CD4-positive, alpha-beta T cell (primary cell): ENCODE data around the gene MYOM3. TPM values are rescaled to one million over a fixed set of nuclear protein-coding genes. Genes with fewer than 3 reads are reported as not detected.

Experiments used
- ATAC-seq: fragments of 200-7000 bp; cut with Tn5 transposase; one replicate; pipeline ENCODE4 v1.10.0; 2022; ENCODE audit warnings: mild to moderate bottlenecking; ENCODE audit not compliant: poor library complexity
- CTCF ChIA-PET: fragments of 350-600 bp; sonication (Branson Sonifier 250); formaldehyde crosslinking; loops from one replicate; lab custom pipeline; 2021; ENCODE audit warnings: antibody characterized with exemption, inconsistent platforms; lab: Charles Lee
- POLR2A ChIA-PET: fragments of 350-600 bp; sonication (Branson Sonifier 250); formaldehyde crosslinking; loops from one replicate; lab custom pipeline; 2021; ENCODE audit warnings: antibody characterized with exemption, inconsistent platforms; lab: Charles Lee
- DNase-seq, 14 experiments: peaks; one replicate each; pipeline ENCODE4 v3.0.0-alpha.2; 2013 to 2020; ENCODE audit warnings: mixed read lengths in 2 of 14
- H3K27ac ChIP-seq, 2 donors: one replicate each; pipeline versions ENCODE4 v1.5.1 to v1.7.0; 2013; ENCODE audit warnings: low read length in 2 of 2, low read depth in 1 of 2, mild to moderate bottlenecking in 1 of 2
- H3K27me3 ChIP-seq, 2 experiments: 1 replicate in 1 of 2; 2 replicates in 1 of 2; pipeline versions ENCODE4 v1.6.1 to v1.7.0; 2013; ENCODE audit warnings: low read length in 2 of 2, control low read depth in 1 of 2, mild to moderate bottlenecking in 1 of 2, moderate library complexity in 1 of 2; ENCODE audit not compliant: insufficient read depth in 2 of 2, control insufficient read depth in 1 of 2
- H3K36me3 ChIP-seq: one replicate; pipeline ENCODE4 v1.6.1; 2013; ENCODE audit warnings: low read length, control low read depth; ENCODE audit not compliant: insufficient read depth
- H3K4me1 ChIP-seq: one replicate; pipeline ENCODE4 v1.6.1; 2013; ENCODE audit warnings: low read length, control low read depth; ENCODE audit not compliant: insufficient read depth
- H3K4me3 ChIP-seq: one replicate; pipeline ENCODE4 v1.5.1; 2013; ENCODE audit warnings: mild to moderate bottlenecking, low read length, moderate library complexity
- H3K9me3 ChIP-seq, 2 experiments: 1 replicate in 1 of 2; 2 replicates in 1 of 2; pipeline versions ENCODE4 v1.6.1 to v1.7.0; 2013; ENCODE audit warnings: low read length in 2 of 2, mild to moderate bottlenecking in 2 of 2, control low read depth in 1 of 2, moderate library complexity in 1 of 2; ENCODE audit not compliant: control insufficient read depth in 1 of 2, insufficient read depth in 1 of 2
- H3K27ac Mint-ChIP-seq: one replicate; pipeline ENCODE4 v1.8.0; 2020; ENCODE audit warnings: mixed read lengths
- H3K27me3 Mint-ChIP-seq: one replicate; pipeline ENCODE4 v1.8.0; 2021; ENCODE audit warnings: mixed read lengths
- H3K36me3 Mint-ChIP-seq: one replicate; pipeline ENCODE4 v1.8.0; 2021; ENCODE audit warnings: low read depth, mixed read lengths
- H3K4me1 Mint-ChIP-seq: one replicate; pipeline ENCODE4 v1.8.0; 2021; ENCODE audit warnings: low read depth, mixed read lengths
- H3K4me3 Mint-ChIP-seq: one replicate; pipeline ENCODE4 v1.8.0; 2020; ENCODE audit warnings: mild to moderate bottlenecking, mixed read lengths
- H3K9me3 Mint-ChIP-seq: one replicate; pipeline ENCODE4 v1.8.0; 2020; ENCODE audit warnings: mixed read lengths
- intact Hi-C, 2 experiments: fragments of 100-400 bp; cut with DNase I in 1 of 2; cut with micrococcal nuclease in 1 of 2; formaldehyde crosslinking; loops; one replicate each; pipeline versions ENCODE4 v1.15.1 to v1.9.0; 2023 to 2025; cut with DNase I, micrococcal nuclease
- total RNA-seq, 174 experiments: library from RNA in 2 of 174; stranded (reverse) in 2 of 174; gene quantifications; one replicate each; pipeline ENCODE4 v1.2.3 and lab custom pipeline; 2021 to 2026
- TF ChIP-seq, protein P1 (sequence below): fragments of 200-600 bp; IDR thresholded peaks from one replicate; pipeline ENCODE4 v1.8.0; 2022; ENCODE audit warnings: antibody characterized with exemption, mild to moderate bottlenecking

MYOM3 gene
- total RNA-seq, 2 experiments from 2014 or later, result not detected

DNA sequence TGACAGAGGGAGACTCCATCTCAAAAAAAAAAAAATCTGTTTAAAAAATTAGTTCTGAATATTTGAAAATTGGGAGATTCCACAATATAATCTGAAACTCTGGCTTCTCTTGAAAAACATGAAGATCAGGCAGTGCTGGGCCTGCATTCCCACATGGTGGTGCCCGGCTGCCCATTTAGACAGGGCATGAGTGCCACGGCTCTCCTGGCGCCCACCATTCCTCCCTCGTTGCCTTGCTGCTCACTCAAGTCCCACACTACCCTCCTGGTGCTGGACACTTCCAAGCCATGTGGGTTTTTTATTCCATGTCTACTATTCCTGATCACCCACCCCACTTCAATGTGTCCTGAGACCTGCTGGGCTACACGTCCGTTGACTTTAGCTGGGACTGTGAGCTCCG is 10.8 kb upstream of the MYOM3 start:
- Mint-ChIP-seq H3K27me3 (peaks cover 11% of the 10 kb centered on the region), H3K27ac (no peak overlapping the region), H3K36me3 (no peaks in the 10 kb centered on the region), H3K9me3 (no peaks in the 10 kb centered on the region), H3K4me3 (no peak overlapping the region), H3K4me1 (no peaks in the 10 kb centered on the region)
- Histone ChIP-seq H3K27me3 (peaks cover 2 to 5% of the 10 kb centered on the region in 2 experiments), H3K27ac (no peak overlapping the region), H3K36me3 (no peaks in the 10 kb centered on the region), H3K4me3 (no peak overlapping the region), H3K9me3 (no peaks in the 10 kb centered on the region), H3K4me1 (no peaks in the 10 kb centered on the region)
- no peak for DNase-seq
- TF ChIP-seq, protein P1, sequence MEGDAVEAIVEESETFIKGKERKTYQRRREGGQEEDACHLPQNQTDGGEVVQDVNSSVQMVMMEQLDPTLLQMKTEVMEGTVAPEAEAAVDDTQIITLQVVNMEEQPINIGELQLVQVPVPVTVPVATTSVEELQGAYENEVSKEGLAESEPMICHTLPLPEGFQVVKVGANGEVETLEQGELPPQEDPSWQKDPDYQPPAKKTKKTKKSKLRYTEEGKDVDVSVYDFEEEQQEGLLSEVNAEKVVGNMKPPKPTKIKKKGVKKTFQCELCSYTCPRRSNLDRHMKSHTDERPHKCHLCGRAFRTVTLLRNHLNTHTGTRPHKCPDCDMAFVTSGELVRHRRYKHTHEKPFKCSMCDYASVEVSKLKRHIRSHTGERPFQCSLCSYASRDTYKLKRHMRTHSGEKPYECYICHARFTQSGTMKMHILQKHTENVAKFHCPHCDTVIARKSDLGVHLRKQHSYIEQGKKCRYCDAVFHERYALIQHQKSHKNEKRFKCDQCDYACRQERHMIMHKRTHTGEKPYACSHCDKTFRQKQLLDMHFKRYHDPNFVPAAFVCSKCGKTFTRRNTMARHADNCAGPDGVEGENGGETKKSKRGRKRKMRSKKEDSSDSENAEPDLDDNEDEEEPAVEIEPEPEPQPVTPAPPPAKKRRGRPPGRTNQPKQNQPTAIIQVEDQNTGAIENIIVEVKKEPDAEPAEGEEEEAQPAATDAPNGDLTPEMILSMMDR, result no peak
- ChIA-PET CTCF (no interaction called here), POLR2A (no interaction called here)
- no peak for ATAC-seq
- intact Hi-C loops, result no loop called here

DNA sequence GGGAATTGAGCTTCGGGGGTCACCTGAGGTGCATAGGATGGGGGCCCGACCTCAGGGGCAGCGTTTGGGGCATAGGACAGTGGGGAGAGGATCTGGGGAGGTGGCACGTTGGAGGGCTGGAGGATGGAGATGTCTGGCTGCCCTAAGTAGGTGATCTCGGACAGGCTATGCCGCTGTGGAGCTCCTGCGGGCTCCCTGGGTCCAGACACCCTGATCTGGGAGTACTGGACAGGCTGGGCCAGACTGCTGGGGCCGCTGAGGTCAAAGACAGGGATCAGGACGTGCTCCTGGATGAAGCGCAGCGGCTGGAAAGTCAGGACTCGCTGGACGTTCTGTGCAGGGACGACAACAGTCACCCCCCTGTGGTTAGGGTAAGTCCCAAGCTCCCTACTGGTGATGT is 9.5 kb upstream of the MYOM3 start:
- intact Hi-C loops, result no loop called here
- Mint-ChIP-seq H3K9me3 (no peaks in the 10 kb centered on the region), H3K27ac (no peak overlapping the region), H3K4me3 (no peak overlapping the region), H3K4me1 (no peaks in the 10 kb centered on the region), H3K27me3 (peaks cover 22% of the 10 kb centered on the region), H3K36me3 (no peaks in the 10 kb centered on the region)
- H3K27me3 ChIP-seq, result peaks cover 5 to 14% of the 10 kb centered on the region in 2 experiments
- no peaks in the 10 kb centered on the region for H3K36me3 ChIP-seq
- TF ChIP-seq, protein P1, result no peak
- H3K4me3 ChIP-seq, result no peak overlapping the region
- no peaks in the 10 kb centered on the region for H3K9me3 ChIP-seq
- no peak overlapping the region for H3K27ac ChIP-seq
- ChIA-PET CTCF (no interaction called here), POLR2A (no interaction called here)
- no peak for ATAC-seq
- no peak for DNase-seq
- H3K4me1 ChIP-seq, result no peaks in the 10 kb centered on the region

DNA sequence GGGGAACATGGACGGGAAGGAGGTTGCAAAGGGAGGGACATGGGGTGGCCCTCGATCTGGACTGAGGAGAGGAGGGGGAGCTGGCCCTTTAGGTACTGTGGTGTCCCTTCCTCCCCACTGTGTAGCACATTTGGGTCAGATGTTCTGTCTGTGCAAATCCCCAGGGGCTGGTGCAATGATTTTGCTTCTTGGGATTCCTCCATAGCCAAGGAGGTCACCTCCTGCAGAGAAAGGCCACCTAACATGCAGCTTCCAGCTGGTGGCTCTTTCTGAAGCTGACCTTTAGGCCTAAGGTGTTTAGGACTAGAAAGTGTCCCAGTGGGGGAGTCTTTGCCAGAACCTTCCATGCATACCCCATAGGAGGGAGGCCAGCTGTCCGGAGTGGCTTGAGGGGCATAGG is 9.0 kb upstream of the MYOM3 start:
- POLR2A ChIA-PET, result interaction anchor here (0.6 kb wide), 1 partner anchor 248 kb away, joined by 3 read pairs; no protein-coding TSS in a partner anchor
- Mint-ChIP-seq H3K9me3 (no peaks in the 10 kb centered on the region), H3K27ac (no peak overlapping the region), H3K36me3 (no peaks in the 10 kb centered on the region), H3K4me1 (no peaks in the 10 kb centered on the region), H3K27me3 (peaks cover 26% of the 10 kb centered on the region), H3K4me3 (no peak overlapping the region)
- CTCF ChIA-PET, result no interaction called here
- DNase-seq (no peak), ATAC-seq (no peak)
- no peak overlapping the region for H3K27ac ChIP-seq
- intact Hi-C loops, result no loop called here
- H3K4me1 ChIP-seq, result no peaks in the 10 kb centered on the region
- TF ChIP-seq, protein P1, result no peak
- no peaks in the 10 kb centered on the region for H3K36me3 ChIP-seq
- no peaks in the 10 kb centered on the region for H3K9me3 ChIP-seq
- H3K4me3 ChIP-seq, result no peak overlapping the region
- H3K27me3 ChIP-seq, result peaks cover 5 to 15% of the 10 kb centered on the region in 2 experiments
